Activated T-cell treated with anti-CD3 and anti-CD28 coated beads, Interleukin-2, amount 50 U/mL, for 72 hours (primary cell): ENCODE data around the gene TMEM135. TPM values are rescaled to one million over a fixed set of nuclear protein-coding genes. Genes with fewer than 3 reads are reported as not detected.
"Not testable (repeated sequence)": the region's sequence is repeated elsewhere in the genome, so short reads cannot be mapped to it uniquely, and the experiment has no call there.

Source experiments
- ATAC-seq, 2 donors: fragments of 150-1000 bp; cut with Tn5 transposase; replicated peaks in 1 of 2; 2 replicates each; pipeline ENCODE4 v1.10.0; 2021; ENCODE audit warnings: moderate library complexity in 2 of 2, mild to moderate bottlenecking in 1 of 2
- DNase-seq, 2 donors: peaks; one replicate each; pipeline ENCODE4 v3.0.0; 2021 to 2022; ENCODE audit warnings: mixed read lengths in 1 of 2
- H3K27ac Mint-ChIP-seq: one replicate; pipeline ENCODE4 v1.8.0; 2022; ENCODE audit warnings: mild to moderate bottlenecking, moderate library complexity, mixed read lengths
- H3K27me3 Mint-ChIP-seq: one replicate; pipeline ENCODE4 v1.8.0; 2022; ENCODE audit warnings: low read depth, mixed read lengths
- H3K36me3 Mint-ChIP-seq, 2 donors: one replicate each; pipeline ENCODE4 v1.8.0; 2022; ENCODE audit warnings: mixed read lengths in 2 of 2, mild to moderate bottlenecking in 1 of 2; ENCODE audit not compliant: insufficient read depth in 2 of 2
- H3K4me1 Mint-ChIP-seq: one replicate; pipeline ENCODE4 v1.8.0; 2022; ENCODE audit warnings: low read depth, mixed read lengths
- H3K4me3 Mint-ChIP-seq, 2 donors: one replicate each; pipeline ENCODE4 v1.8.0; 2022; ENCODE audit warnings: mild to moderate bottlenecking in 2 of 2, mixed read lengths in 2 of 2, moderate library complexity in 2 of 2
- H3K9me3 Mint-ChIP-seq, 2 donors: one replicate each; pipeline ENCODE4 v1.8.0; 2022; ENCODE audit warnings: mixed read lengths in 2 of 2
- total RNA-seq, 2 donors: library from RNA; stranded (reverse); gene quantifications; one replicate each; pipeline ENCODE4 v1.2.3, GENCODE V29; 2022

Gene TMEM135
- total RNA-seq = 10 to 100 TPM; 30.8 to 32.7 TPM

DNA sequence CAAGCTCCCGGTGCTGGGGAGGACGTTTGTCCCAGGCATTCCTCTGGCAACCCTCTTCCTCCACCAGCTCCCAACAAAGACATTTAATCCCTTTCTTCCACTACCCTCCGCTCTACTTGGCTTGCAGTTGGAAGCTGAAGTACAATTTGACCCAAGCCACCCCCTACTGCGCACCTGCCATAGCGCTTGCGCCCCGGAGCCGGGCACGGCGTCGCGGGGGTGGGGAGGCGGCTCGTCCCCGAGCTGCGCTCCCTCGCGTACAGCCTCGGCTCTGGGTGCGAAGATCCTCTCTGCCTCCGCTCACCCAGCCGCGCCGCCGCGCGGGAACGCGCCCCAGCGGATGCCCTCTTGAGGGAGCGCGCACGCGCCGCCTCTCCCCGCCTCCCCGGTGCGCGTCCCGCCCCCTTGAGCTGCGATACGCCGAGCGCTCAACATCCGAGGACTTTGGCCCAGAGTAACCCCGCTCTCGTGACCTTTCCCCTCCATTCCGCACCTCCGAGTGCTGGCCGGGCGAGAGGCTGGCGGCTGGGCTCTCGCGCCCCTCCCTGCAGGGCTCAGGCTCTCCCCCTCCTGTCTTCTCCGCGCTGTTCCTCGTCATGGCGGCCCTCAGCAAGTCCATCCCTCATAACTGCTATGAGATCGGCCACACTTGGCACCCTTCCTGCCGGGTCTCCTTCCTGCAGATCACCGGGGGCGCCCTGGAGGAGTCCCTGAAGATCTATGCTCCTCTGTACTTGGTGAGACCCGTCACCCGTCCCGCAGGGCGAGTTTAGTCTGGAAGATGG, at the start of gene TMEM135:
Gene TMEM135, plus strand, starts transcription at position 485 of the 785 bp plus-strand sequence. Its CDS starts 112 bp downstream, at position 597.
- Mint-ChIP-seq H3K36me3 (peaks cover 0 to 8% of the 10 kb centered on the region in 2 donors), H3K4me3 (peak within 1 kb of the TSS; percentile 91 to 97), H3K27ac (peak within 1 kb of the TSS; percentile 92), H3K9me3 (no peaks in the 10 kb centered on the region), H3K4me1 (peaks cover 45% of the 10 kb centered on the region), H3K27me3 (no peaks in the 10 kb centered on the region)
- ATAC-seq = peak; percentile 95 to 96
- peak; percentile 96 to 98 for DNase-seq

DNA sequence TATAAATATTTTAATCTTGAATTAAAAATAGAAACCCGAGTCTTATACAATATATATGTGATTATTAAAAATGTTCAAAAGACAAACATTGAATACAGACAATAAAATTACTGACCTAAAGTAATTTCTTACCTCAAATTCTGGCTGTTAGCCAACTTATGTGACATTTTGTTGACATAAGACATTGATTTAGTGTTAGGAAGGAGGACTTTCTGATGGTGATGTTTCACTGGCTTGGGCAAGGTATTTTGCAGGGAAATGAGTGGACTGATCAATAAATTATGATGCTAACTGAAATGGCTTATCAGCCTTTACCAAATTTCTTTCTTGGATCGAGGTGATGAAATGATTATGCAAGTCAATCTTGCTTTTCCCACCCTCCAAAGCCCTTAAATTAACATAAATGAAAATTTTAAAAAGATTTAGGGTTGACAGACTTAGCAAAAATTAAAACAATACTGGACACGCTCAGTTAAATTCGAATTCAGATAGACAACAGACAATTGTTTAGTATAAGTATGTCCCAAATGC, 49.3 kb upstream of the TMEM135 start:
- H3K27me3 Mint-ChIP-seq = no peaks in the 10 kb centered on the region
- H3K36me3 Mint-ChIP-seq = no peaks in the 10 kb centered on the region
- H3K4me3 Mint-ChIP-seq = no peak overlapping the region
- H3K4me1 Mint-ChIP-seq = no peaks in the 10 kb centered on the region
- no peak for ATAC-seq
- no peak for DNase-seq
- H3K9me3 Mint-ChIP-seq = no peaks in the 10 kb centered on the region
- no peak overlapping the region for H3K27ac Mint-ChIP-seq

DNA sequence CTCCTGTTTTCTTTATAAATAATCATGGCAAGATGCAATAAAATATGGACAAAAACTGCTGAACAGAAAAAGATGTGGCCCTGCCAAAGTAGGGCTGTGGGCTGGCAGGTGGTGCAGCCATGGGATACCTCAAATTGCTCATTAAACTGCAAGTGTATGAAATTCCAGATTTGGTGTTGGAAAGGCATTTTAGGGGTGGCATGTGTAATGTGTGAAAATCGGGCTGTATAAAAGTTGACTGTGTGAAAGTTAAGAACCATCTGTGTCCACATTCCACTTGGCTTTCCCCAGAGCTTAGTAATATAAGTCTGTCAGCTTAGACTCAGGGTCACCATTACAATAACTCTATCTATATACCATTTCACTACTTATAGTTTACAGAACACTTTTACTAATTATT, 47.7 kb upstream of the TMEM135 start:
- Mint-ChIP-seq H3K27ac (no peak overlapping the region), H3K9me3 (no peaks in the 10 kb centered on the region)

DNA sequence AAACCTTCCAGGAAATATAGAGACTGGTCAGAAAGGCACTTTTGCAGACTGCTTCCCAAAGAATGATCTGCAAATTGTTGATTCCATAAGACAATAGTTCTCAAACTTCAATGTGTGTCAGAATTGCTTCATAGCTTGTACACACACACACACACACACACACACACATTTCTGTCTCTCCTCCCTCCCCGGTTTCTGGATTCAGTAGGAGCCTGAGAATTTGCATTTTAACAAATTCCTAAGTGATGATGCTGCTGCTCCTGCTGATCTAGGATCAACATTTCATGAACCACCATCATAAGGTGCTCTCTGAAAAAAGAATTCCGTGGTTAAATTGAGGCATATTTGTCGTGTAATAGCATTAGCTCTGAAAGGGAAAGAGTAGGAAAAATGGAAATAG, 47.2 kb upstream of the TMEM135 start:
- ATAC-seq (no peak), DNase-seq (no peak)
- no peaks in the 10 kb centered on the region for H3K36me3 Mint-ChIP-seq
- H3K4me3 Mint-ChIP-seq = no peak overlapping the region
- no peaks in the 10 kb centered on the region for H3K9me3 Mint-ChIP-seq
- no peak overlapping the region for H3K27ac Mint-ChIP-seq
- no peaks in the 10 kb centered on the region for H3K4me1 Mint-ChIP-seq
- H3K27me3 Mint-ChIP-seq = no peaks in the 10 kb centered on the region

More for the DNA sequence above, 47.7 kb upstream of the TMEM135 start:
- H3K4me1 Mint-ChIP-seq = no peaks in the 10 kb centered on the region
- ATAC-seq (no peak), DNase-seq (no peak)
- H3K27me3 Mint-ChIP-seq = no peaks in the 10 kb centered on the region
- no peak overlapping the region for H3K4me3 Mint-ChIP-seq
- no peaks in the 10 kb centered on the region for H3K36me3 Mint-ChIP-seq

DNA sequence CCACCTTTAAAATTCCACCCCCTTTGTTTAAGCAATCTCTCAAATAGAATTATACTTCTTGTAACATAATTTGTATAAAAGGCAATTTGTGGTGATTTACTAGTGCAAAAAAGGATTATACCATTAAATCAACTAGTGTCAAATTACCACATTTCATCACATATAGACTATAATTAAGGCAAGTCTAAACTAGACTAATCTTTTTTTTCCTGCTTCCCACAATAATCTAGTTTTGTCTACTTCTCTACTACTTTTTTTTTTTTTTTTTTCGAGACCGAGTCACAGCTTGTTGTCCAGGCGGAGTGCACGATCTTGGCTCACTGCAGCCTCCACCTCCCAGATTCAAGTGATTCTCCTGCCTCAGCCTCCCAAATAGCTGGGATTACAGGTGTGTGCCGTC, 46.4 kb upstream of the TMEM135 start:
- no peak for ATAC-seq
- no peaks in the 10 kb centered on the region for H3K4me1 Mint-ChIP-seq
- no peaks in the 10 kb centered on the region for H3K27me3 Mint-ChIP-seq
- no peaks in the 10 kb centered on the region for H3K36me3 Mint-ChIP-seq
- no peak for DNase-seq
- H3K4me3 Mint-ChIP-seq = no peak overlapping the region
- no peak overlapping the region for H3K27ac Mint-ChIP-seq
- no peaks in the 10 kb centered on the region for H3K9me3 Mint-ChIP-seq

DNA sequence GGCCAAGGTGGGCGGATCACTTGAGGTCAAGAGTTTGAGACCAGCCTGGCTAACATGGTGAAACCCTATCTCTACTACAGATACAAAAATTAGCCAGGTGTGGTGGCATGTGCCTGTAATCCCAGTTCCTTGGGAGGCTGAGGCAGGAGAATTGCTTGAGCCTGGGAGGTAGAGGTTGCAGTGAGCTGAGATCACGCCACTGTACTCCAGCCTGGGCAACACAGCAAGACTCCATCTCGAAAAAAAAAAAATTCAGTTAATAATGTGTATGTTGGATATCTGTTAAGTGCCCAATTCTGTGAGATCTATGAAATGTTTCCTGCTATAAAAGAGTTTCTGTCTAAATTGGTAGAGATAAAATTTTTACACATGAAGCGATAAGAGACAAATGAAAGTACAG, 45.4 kb upstream of the TMEM135 start:
- ATAC-seq, H3K9me3 Mint-ChIP-seq, H3K4me1 Mint-ChIP-seq, DNase-seq, H3K36me3 Mint-ChIP-seq, H3K27me3 Mint-ChIP-seq, H3K4me3 Mint-ChIP-seq, H3K27ac Mint-ChIP-seq: not testable (repeated sequence)

DNA sequence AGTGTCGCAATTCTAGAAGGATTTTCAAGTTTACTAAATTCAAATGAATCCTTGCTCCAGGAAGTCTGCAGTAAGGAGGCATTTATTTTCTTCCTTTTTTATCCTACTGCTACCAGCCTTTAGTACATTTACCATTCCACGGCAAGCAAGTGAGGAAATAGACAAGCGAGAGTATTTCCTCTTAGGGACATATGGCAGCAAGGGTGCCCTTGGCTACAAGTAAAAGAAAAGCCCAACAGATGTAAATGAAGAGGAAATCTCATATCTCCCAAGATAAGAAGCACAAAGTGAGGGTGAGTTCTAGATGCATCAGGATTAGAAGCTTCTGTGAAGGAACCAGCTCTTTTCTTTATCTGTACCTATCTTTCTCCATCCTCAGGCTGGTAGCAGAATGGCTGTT, 44.7 kb upstream of the TMEM135 start:
- ATAC-seq (no peak), DNase-seq (no peak)
- H3K4me3 Mint-ChIP-seq = no peak overlapping the region
- no peaks in the 10 kb centered on the region for H3K27me3 Mint-ChIP-seq
- no peaks in the 10 kb centered on the region for H3K9me3 Mint-ChIP-seq
- no peaks in the 10 kb centered on the region for H3K4me1 Mint-ChIP-seq
- no peak overlapping the region for H3K27ac Mint-ChIP-seq
- H3K36me3 Mint-ChIP-seq = no peaks in the 10 kb centered on the region

DNA sequence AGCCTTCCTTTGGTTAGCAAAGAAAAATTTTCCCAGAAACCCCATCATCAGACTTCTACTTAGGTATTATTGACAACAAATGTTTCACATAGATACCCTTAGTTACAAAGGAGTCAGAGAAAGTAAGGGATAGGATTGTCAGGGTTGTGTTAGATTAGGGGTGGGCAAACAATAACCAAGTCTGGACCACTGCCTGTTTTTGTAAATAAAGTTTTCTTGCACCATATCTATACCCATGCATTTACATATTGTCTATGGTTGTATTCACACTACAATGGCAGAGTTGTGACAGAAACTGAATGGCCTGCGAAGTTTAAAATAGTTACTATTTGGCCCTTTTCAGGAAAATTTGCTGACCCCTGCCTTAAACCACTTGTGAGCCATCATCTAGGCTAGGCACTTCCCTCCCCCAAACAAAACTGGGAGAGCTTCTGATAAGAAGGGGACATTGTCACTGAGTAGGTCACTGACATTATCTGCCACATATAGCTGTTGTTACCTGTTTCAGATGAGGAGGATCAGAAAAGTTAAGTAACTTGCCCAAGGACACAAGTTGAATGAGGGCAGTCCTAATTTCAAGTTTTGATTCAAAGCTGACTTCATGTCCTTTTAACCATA, 40.7 kb upstream of the TMEM135 start:
- no peak for ATAC-seq

DNA sequence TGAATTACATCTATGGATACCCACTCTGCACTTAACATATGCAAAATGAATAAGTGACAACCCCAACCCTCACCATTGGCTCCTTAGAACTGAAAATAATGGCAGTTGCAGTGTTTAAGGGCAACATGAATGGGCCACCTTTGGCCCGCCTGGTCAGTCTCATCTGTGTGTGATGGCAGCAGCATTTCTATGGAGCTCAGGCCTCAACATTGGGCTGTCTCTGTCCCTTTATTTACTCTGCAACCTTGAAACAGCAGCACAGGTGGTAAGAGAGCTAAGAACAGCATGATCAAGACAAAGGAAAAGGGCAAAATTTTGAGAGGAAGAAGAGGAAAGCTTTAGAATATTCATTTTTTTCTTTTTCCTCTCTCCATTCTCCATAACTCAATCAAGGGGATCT, 38.3 kb upstream of the TMEM135 start:
- H3K27me3 Mint-ChIP-seq = no peaks in the 10 kb centered on the region
- ATAC-seq (no peak), DNase-seq (no peak)
- no peaks in the 10 kb centered on the region for H3K36me3 Mint-ChIP-seq
- peaks cover 7% of the 10 kb centered on the region for H3K4me1 Mint-ChIP-seq
- H3K27ac Mint-ChIP-seq = no peak overlapping the region
- H3K4me3 Mint-ChIP-seq = no peak overlapping the region
- no peaks in the 10 kb centered on the region for H3K9me3 Mint-ChIP-seq

More for the DNA sequence above, 40.7 kb upstream of the TMEM135 start:
- no peaks in the 10 kb centered on the region for H3K27me3 Mint-ChIP-seq
- no peaks in the 10 kb centered on the region for H3K4me1 Mint-ChIP-seq
- DNase-seq = no peak
- no peaks in the 10 kb centered on the region for H3K9me3 Mint-ChIP-seq
- no peak overlapping the region for H3K4me3 Mint-ChIP-seq
- H3K36me3 Mint-ChIP-seq = no peaks in the 10 kb centered on the region
- H3K27ac Mint-ChIP-seq = no peak overlapping the region

DNA sequence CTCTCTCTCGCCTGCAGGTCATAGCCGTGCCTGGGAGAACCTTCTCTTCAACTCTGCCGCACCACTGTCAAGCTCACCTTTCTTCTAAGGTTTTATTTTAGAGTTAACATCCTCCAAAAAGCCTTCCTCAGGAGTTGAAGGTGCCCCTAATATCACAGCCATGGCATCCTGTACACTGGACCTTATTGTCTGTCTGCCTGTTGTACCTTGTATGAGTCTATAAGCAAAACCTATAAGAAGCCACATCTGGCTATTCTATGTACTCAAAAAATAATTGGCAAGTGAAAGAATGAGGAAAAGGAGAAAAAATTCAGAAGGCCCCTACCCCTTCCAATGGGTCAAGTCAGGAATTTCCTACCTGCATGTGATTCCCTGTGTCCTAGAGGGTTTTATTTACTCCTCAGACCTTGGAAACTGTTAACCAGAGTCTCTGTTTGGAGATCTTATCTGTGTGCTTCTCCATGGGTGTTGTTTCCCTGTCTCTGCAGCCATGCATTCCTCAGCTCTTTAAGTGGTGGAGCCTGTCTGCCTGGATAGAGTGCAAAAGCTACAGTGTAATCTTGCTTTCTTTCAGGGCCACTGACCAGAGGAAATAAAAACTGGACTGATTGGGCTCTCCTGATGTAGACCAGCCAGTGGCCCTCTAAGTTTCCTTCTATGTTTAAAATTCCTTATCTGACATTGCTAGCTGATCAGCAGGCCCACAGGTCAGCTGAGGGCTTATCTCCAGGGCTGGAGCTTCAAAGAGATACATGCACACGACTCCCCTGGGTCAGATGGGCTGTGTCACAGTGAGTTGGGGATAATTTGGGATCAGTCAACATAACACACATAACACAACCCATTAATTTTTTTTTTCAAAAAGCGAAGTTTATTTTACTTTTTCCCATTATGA, 37.6 kb upstream of the TMEM135 start:
- H3K36me3 Mint-ChIP-seq = no peaks in the 10 kb centered on the region
- peaks cover 7% of the 10 kb centered on the region for H3K4me1 Mint-ChIP-seq
- ATAC-seq (no peak), DNase-seq (no peak)
- H3K27ac Mint-ChIP-seq = no peak overlapping the region
- no peaks in the 10 kb centered on the region for H3K9me3 Mint-ChIP-seq
- no peaks in the 10 kb centered on the region for H3K27me3 Mint-ChIP-seq
- H3K4me3 Mint-ChIP-seq = no peak overlapping the region

DNA sequence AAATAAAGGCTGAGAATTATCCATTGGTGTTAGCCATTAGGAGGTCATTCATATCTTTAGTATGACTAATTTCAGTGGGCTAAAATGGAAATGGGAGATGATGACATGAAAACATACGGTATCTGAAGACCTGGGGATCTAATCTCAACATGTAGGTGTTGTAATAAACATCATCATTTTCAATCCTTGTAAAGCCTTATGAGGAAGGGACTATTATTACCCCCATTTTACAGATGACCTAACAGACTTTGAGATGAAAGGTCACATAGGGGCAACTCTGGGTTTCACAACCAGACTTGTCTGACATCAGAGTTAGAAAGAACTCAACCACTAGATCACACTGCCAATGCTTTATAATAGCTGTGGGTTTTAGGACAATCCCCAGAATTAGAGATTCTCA, 34.8 kb upstream of the TMEM135 start:
- DNase-seq (no peak), ATAC-seq (peak in 1 of 2 donors; percentile 63)
- no peaks in the 10 kb centered on the region for H3K36me3 Mint-ChIP-seq
- no peak overlapping the region for H3K4me3 Mint-ChIP-seq
- no peaks in the 10 kb centered on the region for H3K9me3 Mint-ChIP-seq
- H3K27me3 Mint-ChIP-seq = no peaks in the 10 kb centered on the region
- peaks cover 7% of the 10 kb centered on the region for H3K4me1 Mint-ChIP-seq
- no peak overlapping the region for H3K27ac Mint-ChIP-seq

DNA sequence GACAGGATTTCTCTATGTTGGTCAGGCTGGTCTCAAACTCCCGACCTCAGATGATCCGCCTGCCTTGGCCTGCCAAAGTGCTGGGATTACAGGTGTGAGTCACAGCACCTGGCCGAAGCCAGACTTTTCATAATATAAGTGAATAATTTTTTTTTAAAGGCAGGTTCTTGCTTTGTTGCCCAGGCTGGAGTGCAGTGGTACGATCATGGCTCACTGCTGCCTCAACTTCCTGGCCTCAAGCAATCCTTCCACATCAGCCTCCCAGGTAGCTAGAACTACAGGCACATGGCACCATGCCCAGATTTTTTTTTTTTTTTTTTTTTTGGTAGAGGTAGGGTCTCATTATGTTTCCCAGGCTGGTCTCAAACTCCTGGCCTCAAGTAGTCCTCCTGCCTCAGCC, 33.5 kb upstream of the TMEM135 start:
- H3K4me1 Mint-ChIP-seq, H3K9me3 Mint-ChIP-seq, ATAC-seq, H3K27ac Mint-ChIP-seq, H3K36me3 Mint-ChIP-seq, H3K27me3 Mint-ChIP-seq, DNase-seq, H3K4me3 Mint-ChIP-seq: not testable (repeated sequence)

DNA sequence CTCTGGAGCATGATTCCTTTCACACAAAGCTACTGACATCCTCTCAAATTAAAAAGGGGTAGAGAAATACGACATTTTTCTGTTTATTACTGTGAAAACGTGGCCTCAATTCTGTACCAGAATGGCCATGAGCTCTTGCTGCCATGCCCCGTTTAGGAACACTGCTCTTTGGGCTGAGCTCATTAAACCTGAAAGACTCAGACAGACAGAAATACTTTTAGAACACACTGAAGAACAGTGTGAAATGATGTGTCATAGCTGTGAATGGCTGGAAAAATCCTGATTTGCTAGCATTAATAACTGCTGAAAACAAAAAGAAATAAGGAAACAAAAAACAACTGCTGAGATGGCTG, 32.2 kb upstream of the TMEM135 start:
- H3K27ac Mint-ChIP-seq = no peak overlapping the region
- no peak for ATAC-seq
- H3K4me1 Mint-ChIP-seq = peaks cover 9% of the 10 kb centered on the region
- DNase-seq = no peak
- no peaks in the 10 kb centered on the region for H3K27me3 Mint-ChIP-seq
- H3K36me3 Mint-ChIP-seq = no peaks in the 10 kb centered on the region
- H3K9me3 Mint-ChIP-seq = no peaks in the 10 kb centered on the region
- no peak overlapping the region for H3K4me3 Mint-ChIP-seq
